ENCODE results near the gene HOXC4. TPM values are rescaled to one million over a fixed set of nuclear protein-coding genes. Genes with fewer than 3 reads are reported as not detected.
A peak's percentile ranks its signal among the peaks of the same experiment; 100 is the strongest.
"Not testable (repeated sequence)": the region's sequence is repeated elsewhere in the genome, so short reads cannot be mapped to it uniquely, and the experiment has no call there.

HOXC4 gene
- polyA plus RNA-seq, 1 donor from 2014 or later: 2.3 TPM

- Mint-ChIP-seq H3K36me3 (peaks cover 6% of the 10 kb centered on the region), H3K27ac (no peak overlapping the region), H3K4me1 (peaks cover 0 to 5% (median 0%) of the 10 kb centered on the region in 3 donors), H3K27me3 (no peaks in the 10 kb centered on the region), H3K4me3 (no peak overlapping the region), H3K9me3 (no peaks in the 10 kb centered on the region)
Observed at GRCh38 chr12:54060975-54061778, 7.5 kb downstream of the HOXC4 start.

- Mint-ChIP-seq H3K36me3 (peaks cover 1% of the 10 kb centered on the region), H3K4me1 (no peaks in the 10 kb centered on the region), H3K4me3 (no peak overlapping the region), H3K9me3 (no peaks in the 10 kb centered on the region), H3K27ac (no peak overlapping the region), H3K27me3 (no peaks in the 10 kb centered on the region)
Observed at GRCh38 chr12:54065677-54066076, 12.0 kb downstream of the HOXC4 start.

GRCh38 chr12:54066408-54066807 lies 12.8 kb downstream of the HOXC4 start:
- peaks cover 1% of the 10 kb centered on the region for H3K36me3 Mint-ChIP-seq
- H3K27me3 Mint-ChIP-seq: no peaks in the 10 kb centered on the region
- no peaks in the 10 kb centered on the region for H3K4me1 Mint-ChIP-seq
- no peak overlapping the region for H3K27ac Mint-ChIP-seq
- no peak overlapping the region for H3K4me3 Mint-ChIP-seq
- H3K9me3 Mint-ChIP-seq: no peaks in the 10 kb centered on the region

- no peaks in the 10 kb centered on the region for H3K9me3 Mint-ChIP-seq
- H3K27ac Mint-ChIP-seq: no peak overlapping the region
- H3K27me3 Mint-ChIP-seq: no peaks in the 10 kb centered on the region
- H3K4me1 Mint-ChIP-seq: no peaks in the 10 kb centered on the region
- H3K36me3 Mint-ChIP-seq: peaks cover under 1% of the 10 kb centered on the region
- no peak overlapping the region for H3K4me3 Mint-ChIP-seq
Observed at GRCh38 chr12:54068418-54069070, 14.9 kb downstream of the HOXC4 start.

GRCh38 chr12:54071942-54072341 lies 18.3 kb downstream of the HOXC4 start:
- Mint-ChIP-seq H3K4me3 (no peak overlapping the region), H3K27me3 (no peaks in the 10 kb centered on the region), H3K4me1 (no peaks in the 10 kb centered on the region), H3K36me3 (no peaks in the 10 kb centered on the region), H3K9me3 (no peaks in the 10 kb centered on the region), H3K27ac (no peak overlapping the region)

GRCh38 chr12:54074308-54074707 lies 20.7 kb downstream of the HOXC4 start:
- H3K4me1 Mint-ChIP-seq: peaks cover 0 to 5% (median 4%) of the 10 kb centered on the region in 3 donors
- no peak overlapping the region for H3K4me3 Mint-ChIP-seq
- H3K27me3 Mint-ChIP-seq: no peaks in the 10 kb centered on the region
- H3K36me3 Mint-ChIP-seq: no peaks in the 10 kb centered on the region
- H3K27ac Mint-ChIP-seq: no peak overlapping the region
- no peaks in the 10 kb centered on the region for H3K9me3 Mint-ChIP-seq

- Mint-ChIP-seq H3K4me3 (no peak overlapping the region), H3K4me1 (peaks cover 1 to 5% (median 4%) of the 10 kb centered on the region in 3 donors), H3K9me3 (no peaks in the 10 kb centered on the region), H3K36me3 (peaks cover 2% of the 10 kb centered on the region), H3K27ac (peak overlapping the region in 2 of 3 donors; percentile 16 to 31), H3K27me3 (no peaks in the 10 kb centered on the region)
Observed at GRCh38 chr12:54075409-54075808, 21.8 kb downstream of the HOXC4 start.

GRCh38 chr12:54075974-54076373 lies 22.3 kb downstream of the HOXC4 start:
- Mint-ChIP-seq H3K27me3 (no peaks in the 10 kb centered on the region), H3K27ac (no peak overlapping the region), H3K4me3 (no peak overlapping the region), H3K36me3 (peaks cover 2% of the 10 kb centered on the region), H3K9me3 (no peaks in the 10 kb centered on the region), H3K4me1 (peaks cover 4 to 7% (median 5%) of the 10 kb centered on the region in 3 donors)

GRCh38 chr12:54077843-54078242 lies 24.2 kb downstream of the HOXC4 start:
- H3K9me3 Mint-ChIP-seq, H3K27me3 Mint-ChIP-seq, H3K36me3 Mint-ChIP-seq, H3K4me3 Mint-ChIP-seq: not testable (repeated sequence)
- H3K27ac Mint-ChIP-seq: peak overlapping the region in 1 of 3 donors; percentile 28
- peaks cover 12 to 22% (median 12%) of the 10 kb centered on the region in 3 donors for H3K4me1 Mint-ChIP-seq

- H3K27ac Mint-ChIP-seq: peak overlapping the region in 2 of 3 donors; percentile 59 to 88
- not testable (repeated sequence) for H3K36me3 Mint-ChIP-seq, H3K27me3 Mint-ChIP-seq, H3K9me3 Mint-ChIP-seq
- peaks cover 17 to 32% (median 17%) of the 10 kb centered on the region in 3 donors for H3K4me1 Mint-ChIP-seq
- H3K4me3 Mint-ChIP-seq: peak overlapping the region in 2 of 4 donors; percentile 22 to 80
Observed at GRCh38 chr12:54079115-54079514, 25.5 kb downstream of the HOXC4 start.

GRCh38 chr12:54080008-54080924 lies 26.6 kb downstream of the HOXC4 start:
- not testable (repeated sequence) for H3K27me3 Mint-ChIP-seq, H3K9me3 Mint-ChIP-seq, H3K36me3 Mint-ChIP-seq
- Mint-ChIP-seq H3K4me1 (peaks cover 17 to 32% (median 17%) of the 10 kb centered on the region in 3 donors), H3K4me3 (peak overlapping the region; percentile 81 to 98 (median 91)), H3K27ac (peak overlapping the region; percentile 81 to 97 (median 97))

- Mint-ChIP-seq H3K4me3 (peak overlapping the region; percentile 81 to 98 (median 91)), H3K27ac (peak overlapping the region; percentile 81 to 97 (median 97)), H3K4me1 (peaks cover 17 to 32% (median 17%) of the 10 kb centered on the region in 3 donors)
- not testable (repeated sequence) for H3K9me3 Mint-ChIP-seq, H3K27me3 Mint-ChIP-seq, H3K36me3 Mint-ChIP-seq
Observed at GRCh38 chr12:54081053-54081514, 27.4 kb downstream of the HOXC4 start.

- H3K36me3 Mint-ChIP-seq, H3K27me3 Mint-ChIP-seq, H3K9me3 Mint-ChIP-seq: not testable (repeated sequence)
- H3K27ac Mint-ChIP-seq: peak overlapping the region; percentile 81 to 97 (median 97)
- H3K4me1 Mint-ChIP-seq: peaks cover 17 to 32% (median 17%) of the 10 kb centered on the region in 3 donors
- peak overlapping the region; percentile 81 to 98 (median 91) for H3K4me3 Mint-ChIP-seq
Observed at GRCh38 chr12:54081581-54082396, 28.2 kb downstream of the HOXC4 start.

- Mint-ChIP-seq H3K9me3 (no peaks in the 10 kb centered on the region), H3K4me1 (peaks cover 17 to 32% (median 17%) of the 10 kb centered on the region in 3 donors), H3K36me3 (peaks cover 2% of the 10 kb centered on the region), H3K27me3 (no peaks in the 10 kb centered on the region), H3K27ac (peak overlapping the region; percentile 81 to 97 (median 97)), H3K4me3 (peak overlapping the region; percentile 81 to 98 (median 91))
Observed at GRCh38 chr12:54082397-54082892, 28.8 kb downstream of the HOXC4 start.
